Natural killer cell (primary cell): Measurements from ENCODE around the gene DIP2C. TPM values are rescaled to one million over a fixed set of nuclear protein-coding genes. Genes with fewer than 3 reads are reported as not detected.

Experiments used
- ATAC-seq, 3 donors: fragments of 150-1000 bp in 2 of 3; fragments of 200-7000 bp in 1 of 3; cut with Tn5 transposase; 1 replicate in 1 of 3; 2 replicates in 2 of 3; pipeline ENCODE4 v1.10.0; 2021; ENCODE audit warnings: mild to moderate bottlenecking in 2 of 3, moderate library complexity in 2 of 3
- DNase-seq, 2 donors: peaks; one replicate each; pipeline versions ENCODE4 v3.0.0 to v3.0.0-alpha.2; 2013 to 2021; ENCODE audit warnings: mixed read lengths in 1 of 2
- H3K27ac ChIP-seq: one replicate; pipeline ENCODE4 v1.5.1; 2013; ENCODE audit warnings: mild to moderate bottlenecking, low read length
- H3K27me3 ChIP-seq: one replicate; pipeline ENCODE4 v1.6.1; 2013; ENCODE audit warnings: low read length; ENCODE audit not compliant: control insufficient read depth, insufficient read depth
- H3K36me3 ChIP-seq: one replicate; pipeline ENCODE4 v1.6.1; 2013; ENCODE audit warnings: low read length; ENCODE audit not compliant: control insufficient read depth, insufficient read depth
- H3K4me1 ChIP-seq: one replicate; pipeline ENCODE4 v1.6.1; 2013; ENCODE audit warnings: low read length; ENCODE audit not compliant: control insufficient read depth, insufficient read depth
- H3K4me3 ChIP-seq: one replicate; pipeline ENCODE4 v1.5.1; 2013; ENCODE audit warnings: low read length
- H3K9me3 ChIP-seq: one replicate; pipeline ENCODE4 v1.6.1; 2013; ENCODE audit warnings: low read length; ENCODE audit not compliant: control insufficient read depth, insufficient read depth
- H3K27ac Mint-ChIP-seq, 2 donors: one replicate each; pipeline ENCODE4 v1.8.0; 2022; ENCODE audit warnings: mild to moderate bottlenecking in 2 of 2, mixed read lengths in 2 of 2, moderate library complexity in 1 of 2
- H3K27me3 Mint-ChIP-seq, 2 donors: one replicate each; pipeline ENCODE4 v1.8.0; 2022; ENCODE audit warnings: low read depth in 2 of 2, mixed read lengths in 2 of 2
- H3K36me3 Mint-ChIP-seq: one replicate; pipeline ENCODE4 v1.8.0; 2022; ENCODE audit warnings: mixed read lengths
- H3K4me1 Mint-ChIP-seq, 2 donors: one replicate each; pipeline ENCODE4 v1.8.0; 2022; ENCODE audit warnings: mixed read lengths in 2 of 2
- H3K4me3 Mint-ChIP-seq: one replicate; pipeline ENCODE4 v1.8.0; 2022; ENCODE audit warnings: mild to moderate bottlenecking, moderate library complexity, mixed read lengths
- H3K9me3 Mint-ChIP-seq, 2 donors: one replicate each; pipeline ENCODE4 v1.8.0; 2022; ENCODE audit warnings: mixed read lengths in 2 of 2
- WGBS: methylation state at CpG from one replicate; pipeline ENCODE4 v1.1.7; 2013; ENCODE audit warnings: missing lambda C conversion rate; ENCODE audit not compliant: insufficient coverage; 5-methylcytosine and 5-hydroxymethylcytosine counted together
- intact Hi-C: fragments of 100-400 bp; cut with micrococcal nuclease; formaldehyde crosslinking; loops from one replicate; pipeline ENCODE4 v1.14.2; 2022
- total RNA-seq, 4 donors: library from RNA; stranded (reverse); fragments of 120-200 nt in 1 of 4; gene quantifications; one replicate each; pipeline versions ENCODE4 v1.2.3 to v1.2.4, GENCODE V29; 2013 to 2022
- TF ChIP-seq, protein P1 (sequence below): fragments of 200-600 bp; IDR thresholded peaks from one replicate; pipeline ENCODE4 v1.8.0; 2022; ENCODE audit warnings: antibody characterized with exemption

DIP2C gene
- total RNA-seq, 3 donors from 2014 or later (not counting 1 experiment from before 2014, with no cell fraction given) = 1.5 to 5.8 (median 3.8) TPM

DNA sequence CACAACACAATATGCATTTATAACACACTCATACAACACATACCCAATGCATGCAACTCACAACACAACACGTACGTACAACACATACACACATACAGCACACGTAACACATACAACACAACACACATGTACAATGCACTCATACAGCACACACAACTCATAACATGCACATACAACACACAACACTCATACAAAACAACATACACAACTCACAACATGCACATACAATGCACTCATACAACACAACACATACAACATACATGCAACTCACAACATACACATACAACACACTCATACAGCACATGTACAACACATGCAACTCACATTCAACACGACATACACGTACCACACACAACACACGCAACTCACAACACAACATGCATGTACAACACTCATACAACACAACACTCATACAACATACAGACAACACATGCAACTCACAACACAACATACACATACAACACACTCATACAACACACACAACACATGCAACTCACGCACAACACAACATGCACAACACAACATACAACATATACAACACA, 21.8 kb downstream of the DIP2C start:
- no peaks in the 10 kb centered on the region for H3K36me3 Mint-ChIP-seq
- 98% methylated on average over 7 of the region's 7 CpGs for WGBS
- no peak for DNase-seq

GRCh38 chr10:667096-667495, 22.4 kb downstream of the DIP2C start:
- H3K36me3 Mint-ChIP-seq = no peaks in the 10 kb centered on the region
- intact Hi-C loops = no loop called here
- Histone ChIP-seq H3K9me3 (no peaks in the 10 kb centered on the region), H3K27me3 (no peaks in the 10 kb centered on the region), H3K4me1 (peaks cover 8% of the 10 kb centered on the region), H3K4me3 (no peak overlapping the region), H3K36me3 (no peaks in the 10 kb centered on the region), H3K27ac (no peak overlapping the region)
- H3K9me3 Mint-ChIP-seq = no peaks in the 10 kb centered on the region
- H3K27ac Mint-ChIP-seq = no peak overlapping the region
- H3K4me3 Mint-ChIP-seq = no peak overlapping the region
- WGBS = 97% methylated on average over 15 of the region's 15 CpGs
- DNase-seq (no peak), ATAC-seq (no peak)
- peaks cover 10 to 12% of the 10 kb centered on the region in 2 donors for H3K4me1 Mint-ChIP-seq
- peaks cover 0 to 5% of the 10 kb centered on the region in 2 donors for H3K27me3 Mint-ChIP-seq
- TF ChIP-seq, protein P1, sequence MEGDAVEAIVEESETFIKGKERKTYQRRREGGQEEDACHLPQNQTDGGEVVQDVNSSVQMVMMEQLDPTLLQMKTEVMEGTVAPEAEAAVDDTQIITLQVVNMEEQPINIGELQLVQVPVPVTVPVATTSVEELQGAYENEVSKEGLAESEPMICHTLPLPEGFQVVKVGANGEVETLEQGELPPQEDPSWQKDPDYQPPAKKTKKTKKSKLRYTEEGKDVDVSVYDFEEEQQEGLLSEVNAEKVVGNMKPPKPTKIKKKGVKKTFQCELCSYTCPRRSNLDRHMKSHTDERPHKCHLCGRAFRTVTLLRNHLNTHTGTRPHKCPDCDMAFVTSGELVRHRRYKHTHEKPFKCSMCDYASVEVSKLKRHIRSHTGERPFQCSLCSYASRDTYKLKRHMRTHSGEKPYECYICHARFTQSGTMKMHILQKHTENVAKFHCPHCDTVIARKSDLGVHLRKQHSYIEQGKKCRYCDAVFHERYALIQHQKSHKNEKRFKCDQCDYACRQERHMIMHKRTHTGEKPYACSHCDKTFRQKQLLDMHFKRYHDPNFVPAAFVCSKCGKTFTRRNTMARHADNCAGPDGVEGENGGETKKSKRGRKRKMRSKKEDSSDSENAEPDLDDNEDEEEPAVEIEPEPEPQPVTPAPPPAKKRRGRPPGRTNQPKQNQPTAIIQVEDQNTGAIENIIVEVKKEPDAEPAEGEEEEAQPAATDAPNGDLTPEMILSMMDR = no peak

More for the DNA sequence above, 21.8 kb downstream of the DIP2C start:
- Histone ChIP-seq H3K27ac (no peak overlapping the region), H3K36me3 (no peaks in the 10 kb centered on the region), H3K9me3 (no peaks in the 10 kb centered on the region), H3K27me3 (no peaks in the 10 kb centered on the region), H3K4me3 (no peak overlapping the region), H3K4me1 (peaks cover 4% of the 10 kb centered on the region)
- H3K9me3 Mint-ChIP-seq = no peaks in the 10 kb centered on the region
- H3K27me3 Mint-ChIP-seq = peaks cover 0 to 5% of the 10 kb centered on the region in 2 donors
- peaks cover 5 to 6% of the 10 kb centered on the region in 2 donors for H3K4me1 Mint-ChIP-seq
- TF ChIP-seq, protein P1 = no peak
- H3K4me3 Mint-ChIP-seq = no peak overlapping the region
- ATAC-seq = no peak
- intact Hi-C loops = no loop called here
- no peak overlapping the region for H3K27ac Mint-ChIP-seq

DNA sequence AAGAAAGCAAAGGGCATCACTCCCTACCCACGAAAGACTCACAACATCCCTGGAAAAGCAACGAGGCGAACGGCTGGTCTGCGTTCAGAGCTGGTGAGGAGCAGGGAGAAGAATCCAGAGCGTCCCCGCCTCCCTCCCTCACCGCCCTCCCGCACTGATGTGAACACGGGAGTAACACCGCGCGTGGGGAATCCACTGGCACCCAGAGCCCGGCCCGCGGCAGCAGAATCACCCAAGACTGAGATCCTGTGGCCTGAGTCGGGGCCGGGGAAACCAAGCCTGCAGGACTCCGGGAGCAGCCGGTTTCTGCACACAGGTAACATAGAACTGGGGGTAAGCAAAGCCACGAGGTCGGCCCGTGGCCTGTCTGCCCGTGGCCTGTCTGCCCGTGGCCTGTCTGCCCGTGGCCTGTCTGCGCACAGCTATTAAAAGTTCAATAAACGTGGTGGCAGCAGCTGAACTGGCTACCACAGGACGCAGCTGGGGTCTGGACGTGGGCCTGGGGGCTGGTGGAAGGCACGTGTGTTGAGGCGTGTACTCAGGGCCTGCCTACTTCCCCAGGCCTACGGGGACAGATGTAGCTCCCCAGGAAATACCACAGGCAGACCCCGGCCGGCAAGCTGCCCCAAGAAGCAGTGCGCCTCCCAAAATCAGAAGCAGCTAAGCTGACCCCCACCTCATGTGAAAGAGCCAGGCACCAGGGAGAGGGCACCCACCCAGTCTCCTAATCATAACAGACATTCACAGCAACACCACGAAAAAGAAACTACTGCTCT, 23.0 kb downstream of the DIP2C start:
- Mint-ChIP-seq H3K36me3 (no peaks in the 10 kb centered on the region), H3K4me1 (peaks cover 15 to 18% of the 10 kb centered on the region in 2 donors), H3K4me3 (no peak overlapping the region), H3K27ac (no peak overlapping the region), H3K27me3 (peaks cover 0 to 8% of the 10 kb centered on the region in 2 donors), H3K9me3 (no peaks in the 10 kb centered on the region)
- TF ChIP-seq, protein P1 = no peak
- ATAC-seq = no peak
- H3K27me3 ChIP-seq = no peaks in the 10 kb centered on the region
- H3K9me3 ChIP-seq = no peaks in the 10 kb centered on the region
- H3K27ac ChIP-seq = no peak overlapping the region
- intact Hi-C loops = no loop called here
- peaks cover 9% of the 10 kb centered on the region for H3K4me1 ChIP-seq
- 92% methylated on average over 37 of the region's 37 CpGs for WGBS
- DNase-seq = no peak
- H3K36me3 ChIP-seq = no peaks in the 10 kb centered on the region
- H3K4me3 ChIP-seq = no peak overlapping the region
